K562 (cell line): ENCODE data around the gene NDUFAF8. TPM values are rescaled to one million over a fixed set of nuclear protein-coding genes. Genes with fewer than 3 reads are reported as not detected.
A peak's percentile ranks its signal among the peaks of the same experiment; 100 is the strongest.

Experiments
- ADNP ChIP-seq: fragments of 200-800 bp; sonication (Bioruptor generic); IDR thresholded peaks from 2 replicates; pipeline ENCODE4 v1.6.1; 2016; ENCODE audit warnings: missing genetic modification characterization, missing compliant biosample characterization
- ATF7 ChIP-seq: fragments of 450-650 bp; IDR thresholded peaks from 2 replicates; pipeline ENCODE4 v1.7.1; 2014; ENCODE audit warnings: mild to moderate bottlenecking, moderate library complexity
- C11orf30 ChIP-seq: fragments of 450-650 bp; IDR thresholded peaks from 2 replicates; pipeline ENCODE4 v1.6.1; 2016; ENCODE audit warnings: low read depth, mild to moderate bottlenecking
- CBX3 ChIP-seq, 2 experiments: IDR thresholded peaks; 1 replicate in 1 of 2; 2 replicates in 1 of 2; pipeline ENCODE4 v1.6.1; 2012; ENCODE audit warnings: inconsistent platforms in 2 of 2, low read length in 2 of 2, borderline replicate concordance in 1 of 2, control low read depth in 1 of 2
- CHD7 ChIP-seq: fragments of 200-600 bp; sonication (generic); IDR thresholded peaks from one replicate; pipeline ENCODE4 v1.6.1; 2012; ENCODE audit warnings: mild to moderate bottlenecking, low read depth, low read length, inconsistent platforms
- CREB3 ChIP-seq: fragments of 450-650 bp; conservative IDR thresholded peaks from 2 replicates; pipeline ENCODE4 v1.6.1; 2016; ENCODE audit warnings: missing genetic modification characterization, low read depth, mild to moderate bottlenecking, missing compliant biosample characterization, moderate library complexity
- ELF4 ChIP-seq: fragments of 450-650 bp; formaldehyde crosslinking; IDR thresholded peaks from 2 replicates; pipeline ENCODE4 v1.4.0; 2022; ENCODE audit warnings: missing genetic modification characterization
- ESRRA ChIP-seq: fragments of 450-650 bp; IDR thresholded peaks from 2 replicates; pipeline ENCODE4 v1.6.1; 2014; ENCODE audit warnings: low read depth, mild to moderate bottlenecking, moderate library complexity, borderline replicate concordance
- GATA2 ChIP-seq: sonication (generic); formaldehyde crosslinking; IDR thresholded peaks from 2 replicates; pipeline ENCODE4 v1.4.0; 2020; ENCODE audit warnings: mild to moderate bottlenecking, missing genetic modification reagents
- HES1 ChIP-seq: fragments of 450-650 bp; IDR thresholded peaks from 2 replicates; pipeline ENCODE4 v1.6.1; 2016; ENCODE audit warnings: low read depth, mild to moderate bottlenecking, moderate library complexity
- RAD21 ChIP-seq, 2 experiments: fragments of 250-450 bp in 1 of 2; fragments of 450-650 bp in 1 of 2; sonication (Bioruptor Pico) in 1 of 2; formaldehyde crosslinking in 1 of 2; IDR thresholded peaks in 1 of 2; conservative IDR thresholded peaks in 1 of 2; 2 replicates each; pipeline versions ENCODE4 v1.4.0 to v1.8.0; 2020 to 2022; ENCODE audit warnings: mild to moderate bottlenecking in 2 of 2, moderate library complexity in 1 of 2
- ZNF140 ChIP-seq: fragments of 250-450 bp; sonication (Bioruptor Pico); IDR thresholded peaks from 2 replicates; pipeline ENCODE4 v1.8.0; 2021; ENCODE audit warnings: moderate library complexity, mild to moderate bottlenecking, inconsistent platforms
- ZNF584 ChIP-seq: fragments of 200-800 bp; sonication (Bioruptor generic); IDR thresholded peaks from 2 replicates; pipeline ENCODE4 v1.6.1; 2016; ENCODE audit warnings: low read depth, mild to moderate bottlenecking, missing genetic modification characterization, missing compliant biosample characterization
- ZNF589 ChIP-seq: fragments of 200-800 bp; sonication (Bioruptor generic); IDR thresholded peaks from 2 replicates; pipeline ENCODE4 v1.6.1; 2016; ENCODE audit warnings: low read depth, missing genetic modification characterization, missing compliant biosample characterization
- polyA plus RNA-seq, 8 experiments: library from polyadenylated mRNA; depleted of rRNA in 4 of 8; stranded (reverse) in 5 of 8; unstranded in 3 of 8; fragments of >200 nt; fragmentation: Nextera tagmentation in 2 of 8; fragmentation: Illumina TruSeq in 1 of 8; extraction: Ambion mirVana in 2 of 8; extraction: Trizol in 1 of 8; gene quantifications; 2 replicates each; pipeline versions ENCODE4 v1.2.1 to v1.2.3, GENCODE V29; 2011 to 2014; ENCODE audit warnings: inconsistent platforms in 1 of 8, missing spikeins in 1 of 8
- total RNA-seq, 7 experiments: library from RNA; depleted of rRNA in 6 of 7; stranded (reverse); fragments of >200 nt in 6 of 7; fragmentation: Illumina TruSeq in 2 of 7; extraction: Trizol in 2 of 7; gene quantifications; 2 replicates each; pipeline versions ENCODE4 v1.2.1 to v1.2.3, GENCODE V29; 2011 to 2021; ENCODE audit warnings: low replicate concordance in 1 of 7

The NDUFAF8 gene
- total and polyA plus RNA-seq, 9 of the 15 experiments (the other 6 are each of a cell fraction or from before 2014, with no cell fraction given) = 13.5 to 144 (median 90.0) TPM

GRCh38 chr17:81200695-81201580, 38.2 kb upstream of the NDUFAF8 start (continued):
- no peak for TF ChIP-seq CHD7
- peak; percentile 60; the same call in 1 of the 2 replicates for TF ChIP-seq GATA2 (CRISPR knock-in tag)
- TF ChIP-seq ATF7 = no peak
- no peak for TF ChIP-seq ZNF584 (CRISPR knock-in tag)
- no peak for TF ChIP-seq ZNF140 (CRISPR knock-in tag)
- no peak for TF ChIP-seq CBX3 (IDR thresholded peaks at IDR 0.05; ENCODE audit: borderline replicate concordance in 1 of 2, low read length in 2 of 2)
- peak; percentile 41 to 66 for TF ChIP-seq RAD21 (CRISPR knock-in tag; conservative IDR thresholded peaks at IDR 0.05 in 1 of 2, IDR thresholded peaks at IDR 0.05 in 1 of 2)
- TF ChIP-seq CREB3 (tag) = no peak
- no peak for TF ChIP-seq HES1
- no peak for TF ChIP-seq ZNF589 (CRISPR knock-in tag)
- TF ChIP-seq ESRRA = no peak
- TF ChIP-seq ELF4 (CRISPR knock-in tag) = no peak
- no peak for TF ChIP-seq ADNP (tag)
- TF ChIP-seq C11orf30 = peak; percentile 19; the same call in 1 of the 2 replicates
